IPS DF 4.7 (cell line): ENCODE measurements around the gene IQGAP1.
A peak's percentile ranks its signal among the peaks of the same experiment; 100 is the strongest.
"Not testable (repeated sequence)": the region's sequence is repeated elsewhere in the genome, so short reads cannot be mapped to it uniquely, and the experiment has no call there.

Experiments
- DNase-seq: peaks from one replicate; pipeline ENCODE4 v3.0.0-alpha.2; 2013; ENCODE audit warnings: low spot score; ENCODE audit errors: extremely low read depth

IQGAP1 gene

DNA sequence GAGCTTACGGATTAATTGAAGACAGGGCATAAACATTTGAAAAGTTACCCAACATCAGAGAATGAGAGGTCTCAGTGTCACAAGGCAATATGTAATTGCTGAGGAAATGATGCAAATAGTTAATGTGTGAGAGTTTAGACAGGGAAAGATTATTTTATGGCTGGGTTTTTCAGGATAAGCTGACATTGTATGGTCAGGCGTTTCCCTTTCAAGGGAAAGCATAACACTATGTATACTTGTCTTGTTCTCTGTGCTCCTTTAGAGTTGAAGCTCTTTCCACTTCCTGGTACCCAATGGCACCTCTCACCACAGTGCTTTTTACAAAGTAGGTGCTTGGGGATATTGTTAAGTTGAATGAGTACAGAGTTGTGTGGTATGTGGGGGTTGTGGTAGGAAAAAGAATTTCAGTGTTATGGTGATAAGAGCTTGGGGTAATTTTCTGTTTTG, 19.9 kb downstream of the IQGAP1 start:
- no peak for DNase-seq

DNA sequence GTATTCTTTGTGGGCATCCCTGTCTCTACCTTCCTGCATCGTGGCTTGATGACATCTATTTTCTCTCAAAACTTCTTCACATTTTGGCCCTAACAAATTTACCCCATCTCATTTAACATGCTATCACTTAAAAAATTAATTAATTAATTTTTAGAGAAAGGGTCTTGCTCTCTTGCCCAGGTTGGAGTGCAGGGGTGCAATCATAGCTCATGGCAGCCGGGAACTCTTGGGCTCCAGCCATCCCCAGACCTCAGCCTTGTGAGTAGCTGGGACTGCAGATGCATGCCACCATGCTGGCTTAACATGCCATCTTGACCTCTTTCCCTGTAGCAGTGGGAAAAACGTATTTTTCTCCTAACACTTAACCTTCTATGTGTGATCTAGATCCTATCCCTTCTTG, 20.6 kb downstream of the IQGAP1 start:
- no peak for DNase-seq

DNA sequence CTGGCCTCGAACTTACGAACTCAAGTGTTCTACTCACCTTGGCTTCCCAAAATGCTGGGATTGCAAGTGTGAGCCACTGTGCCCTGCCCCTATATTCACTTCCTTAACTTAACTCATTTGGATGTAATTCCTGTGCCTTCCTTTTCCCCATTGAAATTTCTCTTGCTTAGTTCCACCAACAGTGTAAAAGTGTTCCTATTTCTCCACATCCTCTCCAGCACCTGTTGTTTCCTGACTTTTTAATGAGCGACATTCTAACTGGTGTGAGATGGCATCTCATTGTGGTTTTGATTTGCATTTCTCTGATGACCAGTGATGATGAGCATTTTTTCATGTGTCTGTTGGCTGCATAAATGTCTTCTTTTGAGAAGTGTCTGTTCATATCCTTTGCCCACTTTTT, 21.5 kb downstream of the IQGAP1 start:
- not testable (repeated sequence) for DNase-seq

DNA sequence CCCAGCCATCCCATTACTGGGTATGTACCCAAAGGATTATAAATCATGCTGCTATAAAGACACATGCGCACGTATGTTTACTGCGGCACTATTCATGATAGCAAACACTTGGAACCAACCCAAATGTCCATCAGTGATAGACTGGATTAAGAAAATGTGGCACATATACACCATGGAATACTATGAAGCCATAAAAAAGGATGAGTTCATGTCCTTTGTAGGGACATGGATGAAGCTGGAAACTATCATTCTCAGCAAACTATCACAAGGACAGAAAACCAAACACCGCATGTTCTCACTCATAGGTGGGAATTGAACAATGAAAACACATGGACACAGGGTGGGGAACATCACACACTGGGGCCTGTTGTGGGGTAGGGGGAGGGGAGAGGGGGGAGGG, 22.3 kb downstream of the IQGAP1 start:
- not testable (repeated sequence) for DNase-seq

DNA sequence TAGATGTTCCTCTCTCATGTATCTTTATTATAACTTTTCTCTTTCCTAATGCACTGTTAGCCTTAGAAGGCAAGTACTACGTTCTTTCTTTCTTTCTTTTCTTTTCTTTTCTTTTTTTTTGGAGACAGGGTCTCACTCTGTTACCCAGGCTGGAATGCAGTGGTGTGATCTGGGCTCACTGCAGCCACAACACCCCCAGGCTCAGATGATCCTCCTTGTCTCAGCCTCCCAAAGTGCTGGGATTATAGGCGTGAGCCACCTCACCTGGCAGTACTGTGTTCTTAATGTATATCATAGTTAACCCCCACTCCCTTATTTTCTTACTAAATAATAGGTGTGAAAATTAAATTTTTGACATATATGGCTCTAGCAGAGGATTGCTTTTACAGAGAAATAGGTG, 23.1 kb downstream of the IQGAP1 start:
- no peak for DNase-seq

DNA sequence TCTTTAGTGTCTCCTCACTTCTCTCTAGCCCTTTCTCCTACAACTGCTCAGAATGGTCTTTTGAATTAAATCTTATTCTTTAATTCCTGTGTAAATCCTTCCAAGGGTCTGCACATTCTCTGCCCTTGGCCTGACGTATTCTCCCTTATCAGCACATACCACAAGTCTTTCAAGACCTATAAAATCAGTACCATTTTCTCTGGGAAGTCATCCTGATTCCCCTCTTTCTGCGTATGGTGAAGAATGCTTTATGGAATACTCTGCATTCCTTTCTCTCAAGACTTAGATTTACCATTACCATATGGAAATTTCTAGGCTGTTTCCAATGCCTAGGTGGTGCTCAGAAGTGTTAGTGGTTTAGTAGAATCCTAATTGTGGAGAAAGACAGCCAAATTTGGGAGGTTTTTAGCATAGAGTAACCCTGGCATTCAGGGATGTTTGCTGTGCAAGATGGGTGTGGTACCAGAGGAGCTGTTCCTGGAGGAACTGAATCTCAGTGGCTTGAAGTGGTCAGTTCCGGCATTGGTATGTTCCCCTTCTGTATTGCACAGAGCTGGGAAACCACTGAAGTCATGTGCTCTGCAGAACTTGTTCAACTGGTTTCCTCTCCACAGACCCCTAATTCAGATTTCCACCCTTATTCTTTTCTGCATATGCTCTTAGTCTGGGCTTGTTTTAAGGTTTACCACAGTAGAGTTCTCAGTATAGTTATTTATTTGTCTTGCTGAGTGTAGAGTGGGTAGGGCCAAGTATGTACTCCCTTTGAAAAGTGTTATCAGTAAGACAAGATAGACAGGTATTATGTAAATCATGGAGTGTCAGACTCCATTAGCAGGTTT, 24.5 kb downstream of the IQGAP1 start:
- peak; percentile 56 for DNase-seq

DNA sequence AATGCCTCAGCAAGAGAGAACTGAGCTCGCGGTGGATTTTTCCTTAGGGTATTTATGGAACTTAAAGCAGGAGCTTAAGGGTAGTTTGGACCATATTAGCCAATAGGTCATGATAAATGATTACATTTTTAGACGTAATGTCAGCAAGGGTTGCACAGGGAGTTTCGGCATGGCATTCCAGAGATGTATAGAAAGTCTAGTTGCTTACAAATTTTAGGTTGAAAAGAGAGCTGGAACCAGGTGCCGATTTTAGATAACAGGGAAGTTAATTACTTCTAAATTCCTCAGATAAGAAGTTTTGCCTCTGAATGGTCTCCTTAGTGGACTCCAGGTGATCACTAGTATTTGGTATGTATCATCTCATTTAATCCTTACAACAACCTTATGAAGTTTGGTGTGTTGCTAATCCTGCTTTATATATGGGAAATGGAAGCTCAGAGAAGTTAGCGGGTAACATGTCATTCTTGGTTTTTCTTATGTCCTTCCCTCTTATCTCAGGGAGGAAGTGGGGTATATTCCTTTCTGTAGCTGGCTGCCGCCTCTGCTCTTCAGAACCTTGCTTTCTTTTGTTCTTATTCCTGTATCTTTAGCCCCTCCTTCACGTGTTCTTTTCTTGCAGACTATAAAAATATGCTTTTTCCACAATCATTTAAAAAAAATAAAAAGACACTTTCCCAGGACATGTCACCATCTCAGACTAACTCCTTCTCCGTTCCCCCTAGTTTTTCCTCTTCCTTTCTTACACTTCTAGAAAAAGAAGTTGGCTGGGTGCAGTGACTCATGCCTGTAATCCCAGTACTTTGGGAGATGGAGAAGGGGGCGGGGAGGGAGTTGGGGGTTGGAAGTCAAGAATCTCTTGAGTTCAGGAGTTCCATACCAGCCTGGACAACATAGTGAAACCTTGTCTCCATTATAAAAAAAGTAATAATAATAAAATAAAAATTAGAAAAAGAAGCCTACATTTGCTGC, 25.7 kb downstream of the IQGAP1 start:
- DNase-seq, result no peak

DNA sequence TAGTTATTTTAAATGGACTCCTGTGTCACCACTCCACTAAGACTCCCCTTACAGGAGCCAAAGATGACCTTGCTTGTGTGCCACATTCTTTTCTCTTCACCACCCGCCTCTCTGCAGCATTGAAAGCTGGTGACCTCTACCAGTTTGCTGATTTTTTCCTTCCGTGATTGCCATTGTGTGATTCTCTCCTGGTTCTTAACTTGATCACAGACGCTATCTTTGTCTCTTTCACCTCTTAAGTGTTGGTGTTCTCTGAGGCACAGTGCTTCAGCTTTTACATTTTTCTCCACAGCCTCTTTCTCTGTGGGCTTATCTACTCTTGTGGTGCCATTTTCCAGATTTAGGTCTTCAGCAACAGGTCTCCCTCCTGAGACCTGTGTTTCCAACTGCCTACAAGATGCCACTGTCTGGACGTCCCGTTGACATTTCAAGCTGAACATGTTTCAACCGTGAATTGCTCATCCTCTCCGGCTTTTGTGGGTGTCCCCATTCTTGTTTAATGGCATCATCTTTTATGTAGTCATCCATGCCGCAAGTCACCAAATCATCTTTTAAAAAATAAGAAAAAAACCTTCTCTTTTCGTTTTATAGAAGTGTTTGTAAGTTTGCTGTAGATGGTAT, 26.5 kb downstream of the IQGAP1 start:
- DNase-seq, result no peak

DNA sequence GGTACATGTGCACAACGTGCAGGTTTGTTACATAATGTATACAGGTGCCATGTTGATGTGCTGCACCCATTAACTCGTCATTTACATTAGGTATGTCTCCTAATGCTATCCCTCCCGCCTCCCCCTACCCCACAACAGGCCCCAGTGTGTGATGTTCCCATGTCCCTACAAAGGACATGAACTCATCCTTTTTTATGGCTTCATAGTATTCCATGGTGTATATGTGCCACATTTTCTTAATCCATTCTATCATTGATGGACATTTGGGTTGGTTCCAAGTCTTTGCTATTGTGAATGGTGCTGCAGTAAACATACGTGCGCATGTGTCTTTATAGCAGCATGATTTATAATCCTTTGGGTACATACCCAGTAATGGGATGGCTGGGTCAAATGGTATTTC, 28.0 kb downstream of the IQGAP1 start:
- not testable (repeated sequence) for DNase-seq

DNA sequence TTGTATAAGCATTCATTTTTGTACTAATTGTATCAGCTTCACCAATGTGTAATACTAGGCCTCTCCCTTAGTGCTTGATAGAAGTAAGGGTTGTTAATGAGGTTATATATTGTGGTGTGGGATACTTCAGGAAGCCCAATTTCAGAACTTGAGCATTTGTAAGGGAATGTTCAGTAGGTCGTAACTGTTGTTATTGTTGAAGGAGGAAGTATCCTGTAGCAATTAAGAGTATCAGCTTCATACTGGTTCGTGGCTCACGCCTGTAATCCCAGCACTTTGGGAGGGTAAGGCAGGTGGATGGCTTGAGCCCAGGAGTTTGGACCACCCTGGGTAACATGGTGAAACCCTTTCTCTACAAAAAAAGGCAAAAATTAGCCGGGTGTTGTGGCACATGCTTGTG, 30.6 kb downstream of the IQGAP1 start:
- DNase-seq, result no peak

DNA sequence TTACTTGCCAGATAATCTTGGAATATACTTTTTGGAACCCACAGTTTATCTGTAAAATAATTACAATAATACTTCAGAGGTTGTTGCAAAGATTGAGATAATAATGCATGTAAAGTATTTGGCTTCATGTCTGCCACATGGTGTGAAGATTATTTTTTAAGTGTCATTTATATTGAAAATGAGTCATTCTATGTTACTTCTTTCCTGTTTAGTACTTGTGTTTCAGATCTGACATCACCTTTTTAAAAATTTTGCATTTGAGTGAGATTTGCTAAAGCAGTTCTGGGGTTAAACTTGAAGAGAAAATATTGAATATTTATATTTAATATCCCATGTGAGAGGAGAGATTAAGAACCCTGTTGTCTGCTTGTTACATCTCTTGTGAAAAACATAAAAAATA, 31.2 kb downstream of the IQGAP1 start:
- no peak for DNase-seq

DNA sequence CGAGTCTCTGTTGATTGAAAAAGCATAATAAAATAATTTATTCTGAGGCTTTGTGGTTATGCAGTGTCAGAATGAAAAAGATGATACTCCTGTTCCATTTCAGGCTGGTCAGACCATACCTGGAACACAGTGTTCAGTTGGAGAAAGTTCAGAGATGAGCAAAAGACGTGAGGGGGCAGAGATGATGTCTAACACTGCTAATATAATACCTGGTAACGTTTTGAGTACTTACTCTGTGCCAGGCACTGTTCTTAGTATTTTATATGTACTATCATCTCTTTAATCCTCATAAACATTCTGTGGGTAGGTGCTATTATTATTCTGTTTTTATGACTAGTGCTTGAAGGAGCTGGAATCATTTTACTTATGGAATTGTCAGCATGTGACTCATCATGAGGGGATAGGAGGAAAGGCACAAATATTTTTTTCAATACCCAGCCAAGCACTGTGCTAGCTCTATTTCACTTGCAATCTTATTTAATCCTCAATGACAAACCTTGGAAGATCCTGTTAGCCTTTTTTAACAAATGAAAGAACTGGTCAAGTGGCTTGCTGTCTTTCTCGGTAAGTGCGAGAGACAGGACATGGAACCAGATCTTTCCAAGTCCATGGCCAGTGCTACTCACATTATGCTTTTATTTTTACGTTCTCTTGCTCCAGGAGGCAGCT, 31.8 kb downstream of the IQGAP1 start:
- no peak for DNase-seq

DNA sequence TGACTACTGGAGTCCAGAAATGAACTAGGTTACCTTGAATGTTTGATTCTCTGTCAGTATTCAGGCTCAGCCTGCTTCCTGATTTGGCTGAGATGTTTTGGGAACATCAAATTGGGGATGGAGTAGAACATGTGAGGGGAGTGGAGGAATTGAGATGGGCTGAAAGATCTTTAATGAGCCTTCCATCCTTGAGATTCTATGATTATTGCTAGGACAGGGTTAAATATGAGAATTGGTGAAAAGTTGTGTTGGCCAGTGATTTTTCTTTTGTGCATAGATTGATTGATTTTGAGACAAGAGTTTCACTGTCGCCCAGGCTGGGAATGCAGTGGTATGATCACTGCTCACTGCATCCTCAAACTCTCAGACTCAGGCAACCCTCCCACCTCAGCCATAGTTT, 32.4 kb downstream of the IQGAP1 start:
- DNase-seq, result no peak

DNA sequence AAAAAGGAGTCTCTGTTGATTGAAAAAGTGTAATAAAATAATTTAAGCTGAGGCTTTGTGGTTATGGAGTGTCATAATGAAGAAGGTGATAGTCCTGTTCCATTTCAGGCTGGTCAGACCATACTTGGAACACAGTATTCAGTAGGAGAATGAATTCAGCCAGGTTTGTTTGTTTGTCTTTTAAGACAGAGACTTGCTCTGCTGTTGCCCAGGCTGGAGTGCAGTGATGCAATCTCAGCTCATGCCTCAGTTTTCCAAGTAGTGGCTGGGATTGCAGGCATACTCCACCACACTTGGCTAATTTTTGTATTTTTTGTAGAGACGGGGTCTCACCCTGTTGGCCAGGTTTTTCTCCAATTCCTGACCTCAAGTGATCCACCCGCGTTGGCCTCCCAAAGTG, 33.5 kb downstream of the IQGAP1 start:
- DNase-seq, result no peak

DNA sequence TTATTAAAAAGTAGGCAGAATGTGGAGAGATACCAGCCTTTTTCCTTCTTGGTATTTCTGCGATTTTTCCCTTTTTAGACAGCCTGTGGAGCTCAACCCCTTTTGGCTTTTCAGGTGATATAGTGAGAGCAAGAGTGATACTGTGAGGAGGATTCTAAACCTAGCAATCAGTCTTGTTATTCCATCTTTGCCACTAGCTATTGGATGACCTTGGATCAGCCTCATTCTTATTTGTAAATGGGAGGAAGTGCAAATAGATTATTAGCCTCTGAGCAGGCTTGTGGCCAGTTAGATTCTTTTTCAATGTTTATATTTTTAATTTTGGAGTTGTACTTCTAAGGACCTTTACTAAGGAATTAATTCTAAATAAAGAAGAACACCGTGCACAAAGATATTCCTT, 34.0 kb downstream of the IQGAP1 start:
- no peak for DNase-seq

DNA sequence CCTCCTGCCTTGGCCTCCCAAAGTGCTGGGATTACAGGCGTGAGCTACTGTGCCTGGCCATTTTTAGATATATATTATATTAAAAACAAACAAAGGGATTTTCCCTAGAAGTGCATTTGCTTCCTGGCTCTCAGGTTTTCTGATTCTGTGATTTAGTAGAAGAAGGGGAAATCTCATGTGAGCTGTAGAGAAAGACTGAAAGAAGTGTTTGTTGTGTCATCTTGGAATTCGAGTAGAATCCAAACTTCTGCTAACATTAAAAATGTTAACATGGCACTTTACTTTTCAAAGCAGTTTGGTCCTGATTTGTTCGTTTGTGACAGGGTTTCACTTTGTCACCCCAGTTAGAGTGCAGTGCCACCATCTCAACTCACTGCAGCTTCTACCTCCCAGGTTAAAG, 34.9 kb downstream of the IQGAP1 start:
- DNase-seq, result no peak

DNA sequence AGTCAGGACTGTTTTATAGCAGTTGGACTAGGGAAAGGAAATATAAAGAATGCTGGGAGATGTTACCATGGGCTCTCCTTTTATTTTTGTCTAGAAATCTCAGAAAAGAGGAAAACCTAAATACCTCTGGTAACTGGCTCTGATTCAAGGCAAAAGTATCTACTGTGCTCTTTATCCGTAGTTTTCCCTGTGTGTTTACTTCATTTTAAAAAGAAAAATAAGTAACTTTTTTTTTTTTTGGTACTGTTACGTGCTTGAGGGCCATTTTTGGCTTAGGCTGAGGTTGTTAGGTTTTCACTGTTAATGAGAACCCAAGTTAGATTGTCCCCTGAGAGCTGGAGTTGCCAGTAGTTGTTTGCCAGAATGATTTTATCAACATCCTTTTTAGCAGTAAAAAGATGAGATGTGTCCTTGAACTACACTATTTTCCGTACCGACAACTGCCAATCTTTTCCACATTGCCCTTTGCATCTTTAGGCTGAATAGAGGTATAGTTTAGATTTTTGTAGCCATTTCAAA, 35.8 kb downstream of the IQGAP1 start:
- no peak for DNase-seq

DNA sequence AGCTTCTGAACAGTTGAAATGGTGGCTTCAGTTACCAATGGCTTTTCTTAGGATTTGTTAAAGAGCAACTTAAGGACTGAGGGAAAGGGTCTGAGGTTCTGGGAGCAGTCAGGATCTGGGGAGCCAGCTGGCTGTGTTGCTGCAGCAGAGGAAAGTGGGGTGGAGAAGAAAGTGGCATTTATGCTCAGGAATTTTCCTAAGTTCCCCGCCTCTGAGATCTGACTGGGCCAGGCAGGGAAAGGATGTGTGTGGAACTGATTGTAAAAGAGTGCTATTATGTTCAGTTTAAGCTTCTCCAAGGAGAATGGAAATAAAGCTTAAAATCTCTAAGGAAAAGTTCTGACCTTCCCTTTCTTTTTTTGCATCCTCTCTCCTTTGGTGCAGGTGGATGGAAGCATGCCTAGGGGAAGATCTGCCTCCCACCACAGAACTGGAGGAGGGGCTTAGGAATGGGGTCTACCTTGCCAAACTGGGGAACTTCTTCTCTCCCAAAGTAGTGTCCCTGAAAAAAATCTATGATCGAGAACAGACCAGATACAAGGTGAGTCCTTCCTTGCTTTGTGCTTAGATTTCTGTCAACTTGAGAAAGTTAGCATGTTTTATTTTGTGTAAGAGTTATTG, 37.8 kb downstream of the IQGAP1 start:
- no peak for DNase-seq

DNA sequence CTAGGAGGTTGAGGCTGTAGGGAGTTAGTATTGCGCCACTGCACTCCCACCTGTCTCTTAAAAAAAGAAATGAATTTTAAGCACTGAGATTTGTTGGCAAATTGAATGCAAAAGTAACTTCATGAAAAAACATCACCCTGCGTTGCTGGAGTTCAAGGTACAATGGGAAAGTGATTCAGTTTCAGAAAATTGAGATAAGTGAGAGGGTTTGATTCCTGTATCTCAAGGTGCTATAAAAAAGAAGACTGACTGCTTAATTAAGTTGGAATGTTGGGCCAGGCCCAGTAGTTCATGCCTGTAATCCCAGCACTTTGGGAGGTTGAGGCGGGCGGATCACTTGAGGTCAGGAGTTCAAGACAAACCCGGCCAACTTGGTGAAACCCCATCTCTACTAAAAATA, 39.1 kb downstream of the IQGAP1 start:
- no peak for DNase-seq

DNA sequence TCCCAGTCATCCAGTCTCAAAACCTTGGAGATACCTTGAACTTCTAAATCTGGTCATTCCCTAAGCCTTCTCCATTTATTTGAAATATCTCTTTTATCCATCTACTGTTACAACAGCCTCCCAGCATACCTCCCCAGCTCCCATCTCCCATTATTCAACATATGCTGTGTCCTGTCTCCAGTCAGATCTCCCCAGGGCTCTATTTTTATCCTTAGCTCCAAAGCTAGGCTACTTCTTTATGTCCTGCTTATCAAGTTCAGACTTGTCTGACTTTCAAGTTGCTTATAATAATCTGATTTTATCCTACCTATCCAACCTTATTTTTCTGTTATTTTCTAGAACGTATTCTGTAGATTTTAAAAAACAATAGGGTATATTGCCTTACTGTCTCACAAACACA, 44.2 kb downstream of the IQGAP1 start:
- DNase-seq, result no peak
